WTC11 (cell line): ENCODE data around the gene ACOX3. TPM values are rescaled to one million over a fixed set of nuclear protein-coding genes. Genes with fewer than 3 reads are reported as not detected.

ENCODE experiments used
- ATAC-seq: fragments of 200-7000 bp; cut with Tn5 transposase; 2 replicates; pipeline ENCODE4 v1.10.0; 2021; ENCODE audit warnings: mild to moderate bottlenecking, moderate library complexity
- CTCF ChIA-PET: fragments of 300-600 bp; sonication (Branson Sonifier 250); formaldehyde crosslinking; loops from one replicate; lab custom pipeline; 2021; ENCODE audit warnings: antibody characterized with exemption; lab: Charles Lee
- POLR2A ChIA-PET: fragments of 350-600 bp; sonication (Branson Sonifier 250); formaldehyde crosslinking; loops from one replicate; lab custom pipeline; 2021; ENCODE audit warnings: antibody characterized with exemption; lab: Charles Lee
- DNase-seq: peaks from one replicate; pipeline ENCODE4 v3.0.0; 2021; ENCODE audit warnings: low spot score
- H3K27ac Mint-ChIP-seq: 2 replicates; pipeline ENCODE4 v1.8.0; 2021; ENCODE audit warnings: mixed read lengths
- H3K27me3 Mint-ChIP-seq: 2 replicates; pipeline ENCODE4 v1.8.0; 2021; ENCODE audit warnings: low read depth, mild to moderate bottlenecking, moderate library complexity, mixed read lengths
- H3K36me3 Mint-ChIP-seq: 2 replicates; pipeline ENCODE4 v1.8.0; 2021; ENCODE audit warnings: mixed read lengths
- H3K4me1 Mint-ChIP-seq: 2 replicates; pipeline ENCODE4 v1.8.0; 2022; ENCODE audit warnings: mixed read lengths
- H3K4me3 Mint-ChIP-seq: 2 replicates; pipeline ENCODE4 v1.8.0; 2021; ENCODE audit warnings: mild to moderate bottlenecking, moderate library complexity, mixed read lengths
- H3K9me3 Mint-ChIP-seq: 2 replicates; pipeline ENCODE4 v1.8.0; 2021; ENCODE audit warnings: mixed read lengths
- CREM ChIP-seq: sonication (generic); formaldehyde crosslinking; IDR thresholded peaks from 2 replicates; pipeline ENCODE4 v1.8.1; 2022; ENCODE audit warnings: mild to moderate bottlenecking, missing genetic modification reagents, moderate library complexity
- ELF4 ChIP-seq: sonication (generic); formaldehyde crosslinking; IDR thresholded peaks from 2 replicates; pipeline ENCODE4 v1.8.1; 2022; ENCODE audit warnings: low read depth, mild to moderate bottlenecking, moderate library complexity, missing genetic modification reagents
- FOXK1 ChIP-seq: sonication (generic); formaldehyde crosslinking; IDR thresholded peaks from 2 replicates; pipeline ENCODE4 v1.8.0; 2022; ENCODE audit warnings: mild to moderate bottlenecking, moderate library complexity, missing genetic modification reagents
- HMGA2 ChIP-seq: fragments of 250-450 bp; sonication (Bioruptor Pico); IDR thresholded peaks from 2 replicates; pipeline ENCODE4 v1.4.0; 2021; ENCODE audit warnings: mild to moderate bottlenecking, moderate library complexity
- JAZF1 ChIP-seq: fragments of 250-450 bp; sonication (Bioruptor Pico); IDR thresholded peaks from 2 replicates; pipeline ENCODE4 v1.9.0; 2021; ENCODE audit warnings: moderate library complexity, mild to moderate bottlenecking, inconsistent platforms
- NFYB ChIP-seq: sonication (generic); formaldehyde crosslinking; conservative IDR thresholded peaks from 2 replicates; pipeline ENCODE4 v1.8.0; 2022; ENCODE audit warnings: low read depth, missing genetic modification reagents
- RELA ChIP-seq: sonication (generic); formaldehyde crosslinking; IDR thresholded peaks from 2 replicates; pipeline ENCODE4 v1.8.1; 2022; ENCODE audit warnings: missing genetic modification reagents, mild to moderate bottlenecking, borderline replicate concordance
- SMAD3 ChIP-seq: sonication (generic); formaldehyde crosslinking; IDR thresholded peaks from 2 replicates; pipeline ENCODE4 v1.8.0; 2022; ENCODE audit warnings: missing genetic modification reagents, mild to moderate bottlenecking, borderline replicate concordance
- SOX15 ChIP-seq: fragments of 250-450 bp; sonication (Bioruptor Pico); IDR thresholded peaks from 2 replicates; pipeline ENCODE4 v1.9.0; 2021; ENCODE audit warnings: mild to moderate bottlenecking
- total RNA-seq: library from RNA; stranded (reverse); gene quantifications from 3 replicates; pipeline ENCODE4 v1.2.3, GENCODE V29; 2021
- TF ChIP-seq, protein P1 (sequence below): sonication (generic); formaldehyde crosslinking; IDR thresholded peaks from 2 replicates; pipeline ENCODE4 v1.8.1; 2023; ENCODE audit warnings: mild to moderate bottlenecking, missing genetic modification reagents, borderline replicate concordance
- TF ChIP-seq, protein P2 (sequence below): sonication (generic); formaldehyde crosslinking; IDR thresholded peaks from 2 replicates; pipeline ENCODE4 v1.8.1; 2023; ENCODE audit warnings: mild to moderate bottlenecking, missing genetic modification reagents, moderate library complexity
- TF ChIP-seq, protein P3 (sequence below): sonication (generic); formaldehyde crosslinking; conservative IDR thresholded peaks from 2 replicates; pipeline ENCODE4 v1.8.1; 2022; ENCODE audit warnings: mild to moderate bottlenecking, missing genetic modification reagents
- TF ChIP-seq, protein P4 (sequence below): sonication (generic); formaldehyde crosslinking; IDR thresholded peaks from 2 replicates; pipeline ENCODE4 v1.8.0; 2023; ENCODE audit warnings: missing genetic modification reagents, mild to moderate bottlenecking, borderline replicate concordance

Gene ACOX3
- total RNA-seq, 1 experiment from 2014 or later: 10.7 TPM

DNA sequence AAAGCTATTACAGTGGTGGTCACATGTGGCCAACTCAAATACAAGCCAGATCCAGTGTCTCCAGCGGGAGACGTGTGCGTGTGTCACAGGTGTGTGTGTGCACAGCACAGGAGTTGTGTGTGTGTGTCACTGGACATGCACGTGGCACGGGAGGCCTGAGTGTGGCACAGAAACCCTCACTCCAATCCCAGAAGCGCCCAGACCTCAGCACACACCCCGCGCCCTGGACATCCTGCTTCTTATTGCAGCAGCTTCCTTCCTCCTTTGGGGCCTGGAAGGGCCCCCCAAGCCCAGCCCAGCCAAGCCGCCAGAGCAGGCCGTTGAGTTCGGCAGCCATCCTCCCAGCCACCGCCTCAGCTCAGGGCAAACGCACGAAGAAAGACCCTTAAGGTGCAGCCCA, 37.9 kb downstream of the ACOX3 start:
- Mint-ChIP-seq H3K9me3 (peaks cover 13% of the 10 kb centered on the region), H3K27me3 (peaks cover 2% of the 10 kb centered on the region; the same call in 1 of the 2 replicates), H3K27ac (peak overlapping the region; percentile 86), H3K4me3 (no peak overlapping the region), H3K36me3 (peaks cover 20% of the 10 kb centered on the region), H3K4me1 (peaks cover 5% of the 10 kb centered on the region)
- DNase-seq (no peak), ATAC-seq (no peak)
- no peak for TF ChIP-seq ELF4 (CRISPR knock-in tag)
- no peak for TF ChIP-seq HMGA2
- TF ChIP-seq, protein P1, sequence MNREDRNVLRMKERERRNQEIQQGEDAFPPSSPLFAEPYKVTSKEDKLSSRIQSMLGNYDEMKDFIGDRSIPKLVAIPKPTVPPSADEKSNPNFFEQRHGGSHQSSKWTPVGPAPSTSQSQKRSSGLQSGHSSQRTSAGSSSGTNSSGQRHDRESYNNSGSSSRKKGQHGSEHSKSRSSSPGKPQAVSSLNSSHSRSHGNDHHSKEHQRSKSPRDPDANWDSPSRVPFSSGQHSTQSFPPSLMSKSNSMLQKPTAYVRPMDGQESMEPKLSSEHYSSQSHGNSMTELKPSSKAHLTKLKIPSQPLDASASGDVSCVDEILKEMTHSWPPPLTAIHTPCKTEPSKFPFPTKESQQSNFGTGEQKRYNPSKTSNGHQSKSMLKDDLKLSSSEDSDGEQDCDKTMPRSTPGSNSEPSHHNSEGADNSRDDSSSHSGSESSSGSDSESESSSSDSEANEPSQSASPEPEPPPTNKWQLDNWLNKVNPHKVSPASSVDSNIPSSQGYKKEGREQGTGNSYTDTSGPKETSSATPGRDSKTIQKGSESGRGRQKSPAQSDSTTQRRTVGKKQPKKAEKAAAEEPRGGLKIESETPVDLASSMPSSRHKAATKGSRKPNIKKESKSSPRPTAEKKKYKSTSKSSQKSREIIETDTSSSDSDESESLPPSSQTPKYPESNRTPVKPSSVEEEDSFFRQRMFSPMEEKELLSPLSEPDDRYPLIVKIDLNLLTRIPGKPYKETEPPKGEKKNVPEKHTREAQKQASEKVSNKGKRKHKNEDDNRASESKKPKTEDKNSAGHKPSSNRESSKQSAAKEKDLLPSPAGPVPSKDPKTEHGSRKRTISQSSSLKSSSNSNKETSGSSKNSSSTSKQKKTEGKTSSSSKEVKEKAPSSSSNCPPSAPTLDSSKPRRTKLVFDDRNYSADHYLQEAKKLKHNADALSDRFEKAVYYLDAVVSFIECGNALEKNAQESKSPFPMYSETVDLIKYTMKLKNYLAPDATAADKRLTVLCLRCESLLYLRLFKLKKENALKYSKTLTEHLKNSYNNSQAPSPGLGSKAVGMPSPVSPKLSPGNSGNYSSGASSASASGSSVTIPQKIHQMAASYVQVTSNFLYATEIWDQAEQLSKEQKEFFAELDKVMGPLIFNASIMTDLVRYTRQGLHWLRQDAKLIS (CRISPR knock-in tag): no peak
- TF ChIP-seq CREM (CRISPR knock-in tag): no peak
- TF ChIP-seq FOXK1: no peak
- TF ChIP-seq, protein P2, sequence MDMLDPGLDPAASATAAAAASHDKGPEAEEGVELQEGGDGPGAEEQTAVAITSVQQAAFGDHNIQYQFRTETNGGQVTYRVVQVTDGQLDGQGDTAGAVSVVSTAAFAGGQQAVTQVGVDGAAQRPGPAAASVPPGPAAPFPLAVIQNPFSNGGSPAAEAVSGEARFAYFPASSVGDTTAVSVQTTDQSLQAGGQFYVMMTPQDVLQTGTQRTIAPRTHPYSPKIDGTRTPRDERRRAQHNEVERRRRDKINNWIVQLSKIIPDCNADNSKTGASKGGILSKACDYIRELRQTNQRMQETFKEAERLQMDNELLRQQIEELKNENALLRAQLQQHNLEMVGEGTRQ (CRISPR knock-in tag): no peak
- no peak for TF ChIP-seq NFYB (CRISPR knock-in tag)
- TF ChIP-seq, protein P3, sequence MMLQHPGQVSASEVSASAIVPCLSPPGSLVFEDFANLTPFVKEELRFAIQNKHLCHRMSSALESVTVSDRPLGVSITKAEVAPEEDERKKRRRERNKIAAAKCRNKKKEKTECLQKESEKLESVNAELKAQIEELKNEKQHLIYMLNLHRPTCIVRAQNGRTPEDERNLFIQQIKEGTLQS (CRISPR knock-in tag): no peak
- no peak for TF ChIP-seq SOX15
- TF ChIP-seq JAZF1 (CRISPR knock-in tag): no peak
- CTCF ChIA-PET: interaction anchor here (0.6 to 2.7 kb wide), 25 partner anchors 8 to 226 kb away, joined by 3 to 59 read pairs (median 5); partner anchors contain the start of gene HTRA3
- POLR2A ChIA-PET: no interaction called here

DNA sequence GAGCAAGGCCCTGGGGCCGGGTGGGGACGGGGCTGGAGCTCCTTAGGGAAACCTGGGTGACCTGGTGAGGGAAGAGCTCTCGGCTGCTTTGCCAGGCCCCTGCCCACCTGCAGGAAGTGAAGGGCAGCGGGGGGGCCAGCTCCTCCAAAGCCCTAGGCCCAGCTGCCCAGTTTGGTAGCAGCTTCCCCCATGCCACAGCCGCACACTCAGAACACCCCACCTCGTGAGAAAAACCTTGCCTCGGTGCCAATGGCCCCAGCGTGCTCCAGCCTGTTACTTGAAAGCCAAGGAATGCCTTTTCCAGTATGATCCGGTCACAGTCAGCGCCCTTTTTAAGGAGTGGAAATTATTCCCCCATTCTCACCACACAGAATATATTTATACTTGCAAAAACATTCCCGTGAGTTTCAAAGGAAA, 38.3 kb downstream of the ACOX3 start:
- TF ChIP-seq, protein P4, sequence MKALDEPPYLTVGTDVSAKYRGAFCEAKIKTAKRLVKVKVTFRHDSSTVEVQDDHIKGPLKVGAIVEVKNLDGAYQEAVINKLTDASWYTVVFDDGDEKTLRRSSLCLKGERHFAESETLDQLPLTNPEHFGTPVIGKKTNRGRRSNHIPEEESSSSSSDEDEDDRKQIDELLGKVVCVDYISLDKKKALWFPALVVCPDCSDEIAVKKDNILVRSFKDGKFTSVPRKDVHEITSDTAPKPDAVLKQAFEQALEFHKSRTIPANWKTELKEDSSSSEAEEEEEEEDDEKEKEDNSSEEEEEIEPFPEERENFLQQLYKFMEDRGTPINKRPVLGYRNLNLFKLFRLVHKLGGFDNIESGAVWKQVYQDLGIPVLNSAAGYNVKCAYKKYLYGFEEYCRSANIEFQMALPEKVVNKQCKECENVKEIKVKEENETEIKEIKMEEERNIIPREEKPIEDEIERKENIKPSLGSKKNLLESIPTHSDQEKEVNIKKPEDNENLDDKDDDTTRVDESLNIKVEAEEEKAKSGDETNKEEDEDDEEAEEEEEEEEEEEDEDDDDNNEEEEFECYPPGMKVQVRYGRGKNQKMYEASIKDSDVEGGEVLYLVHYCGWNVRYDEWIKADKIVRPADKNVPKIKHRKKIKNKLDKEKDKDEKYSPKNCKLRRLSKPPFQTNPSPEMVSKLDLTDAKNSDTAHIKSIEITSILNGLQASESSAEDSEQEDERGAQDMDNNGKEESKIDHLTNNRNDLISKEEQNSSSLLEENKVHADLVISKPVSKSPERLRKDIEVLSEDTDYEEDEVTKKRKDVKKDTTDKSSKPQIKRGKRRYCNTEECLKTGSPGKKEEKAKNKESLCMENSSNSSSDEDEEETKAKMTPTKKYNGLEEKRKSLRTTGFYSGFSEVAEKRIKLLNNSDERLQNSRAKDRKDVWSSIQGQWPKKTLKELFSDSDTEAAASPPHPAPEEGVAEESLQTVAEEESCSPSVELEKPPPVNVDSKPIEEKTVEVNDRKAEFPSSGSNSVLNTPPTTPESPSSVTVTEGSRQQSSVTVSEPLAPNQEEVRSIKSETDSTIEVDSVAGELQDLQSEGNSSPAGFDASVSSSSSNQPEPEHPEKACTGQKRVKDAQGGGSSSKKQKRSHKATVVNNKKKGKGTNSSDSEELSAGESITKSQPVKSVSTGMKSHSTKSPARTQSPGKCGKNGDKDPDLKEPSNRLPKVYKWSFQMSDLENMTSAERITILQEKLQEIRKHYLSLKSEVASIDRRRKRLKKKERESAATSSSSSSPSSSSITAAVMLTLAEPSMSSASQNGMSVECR (CRISPR knock-in tag): no peak
- no peak for TF ChIP-seq SMAD3 (CRISPR knock-in tag)
- no peak for TF ChIP-seq RELA
- TF ChIP-seq SOX15: no peak
- TF ChIP-seq, all 79 proteins: peak for 0
- peaks cover 13% of the 10 kb centered on the region for H3K9me3 Mint-ChIP-seq
- DNase-seq (no peak), ATAC-seq (no peak)
- CTCF ChIA-PET: interaction anchor here (0.6 to 2.7 kb wide), 22 partner anchors 8 to 226 kb away, joined by 3 to 59 read pairs (median 6); partner anchors contain the start of gene HTRA3
- H3K4me1 Mint-ChIP-seq: peaks cover 10% of the 10 kb centered on the region
- no peak overlapping the region for H3K4me3 Mint-ChIP-seq
- POLR2A ChIA-PET: no interaction called here
- H3K27me3 Mint-ChIP-seq: peaks cover 2% of the 10 kb centered on the region; the same call in 1 of the 2 replicates
- peak overlapping the region; percentile 86 for H3K27ac Mint-ChIP-seq
- peaks cover 20% of the 10 kb centered on the region for H3K36me3 Mint-ChIP-seq
